ENCODE measurements around the gene DDAH1.

DNA sequence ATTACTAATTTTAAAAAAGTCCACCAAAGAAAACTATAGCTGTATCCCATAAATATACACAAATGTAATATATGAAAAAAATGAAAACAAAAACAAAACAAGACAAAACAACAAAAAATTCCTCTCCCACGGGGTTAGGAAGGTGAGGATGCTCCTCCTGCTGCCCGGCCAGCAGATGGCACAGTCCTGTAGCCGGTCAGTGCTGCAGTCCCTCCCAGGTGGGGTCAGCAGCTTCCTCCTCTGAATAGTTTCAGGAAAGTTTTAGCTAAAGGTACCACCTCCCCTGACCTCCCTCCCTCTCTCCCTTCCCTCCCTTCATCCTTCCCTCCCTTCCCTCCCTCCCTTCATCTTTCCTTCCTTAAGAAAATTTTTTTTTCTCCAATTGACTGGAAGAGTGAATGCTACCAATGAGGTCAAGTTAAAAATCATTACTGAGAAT is 120.7 kb downstream of the DDAH1 start:
- TF ChIP-seq CTCF (conservative IDR thresholded peaks at IDR 0.05; ENCODE audit: low read depth in 2 of 2) (peak; percentile 82 to 90), EZH2 (IDR thresholded peaks at IDR 0.05; ENCODE audit: low read depth, unreplicated experiment) (no peak), CREB1 (CRISPR knock-in tag; IDR thresholded peaks at IDR 0.05; ENCODE audit: low read depth) (no peak), ZNF331 (CRISPR knock-in tag; IDR thresholded peaks at IDR 0.05; ENCODE audit: low read depth) (no peak), POLR2AphosphoS5 (IDR thresholded peaks at IDR 0.05; ENCODE audit: low read depth) (no peak), ZNF114 (CRISPR knock-in tag; IDR thresholded peaks at IDR 0.05) (no peak), EZH2phosphoT487 (IDR thresholded peaks at IDR 0.05; ENCODE audit: unreplicated experiment) (no peak), JUNB (IDR thresholded peaks at IDR 0.05; ENCODE audit: unreplicated experiment) (no peak)
- TF ChIP-seq, protein P1, sequence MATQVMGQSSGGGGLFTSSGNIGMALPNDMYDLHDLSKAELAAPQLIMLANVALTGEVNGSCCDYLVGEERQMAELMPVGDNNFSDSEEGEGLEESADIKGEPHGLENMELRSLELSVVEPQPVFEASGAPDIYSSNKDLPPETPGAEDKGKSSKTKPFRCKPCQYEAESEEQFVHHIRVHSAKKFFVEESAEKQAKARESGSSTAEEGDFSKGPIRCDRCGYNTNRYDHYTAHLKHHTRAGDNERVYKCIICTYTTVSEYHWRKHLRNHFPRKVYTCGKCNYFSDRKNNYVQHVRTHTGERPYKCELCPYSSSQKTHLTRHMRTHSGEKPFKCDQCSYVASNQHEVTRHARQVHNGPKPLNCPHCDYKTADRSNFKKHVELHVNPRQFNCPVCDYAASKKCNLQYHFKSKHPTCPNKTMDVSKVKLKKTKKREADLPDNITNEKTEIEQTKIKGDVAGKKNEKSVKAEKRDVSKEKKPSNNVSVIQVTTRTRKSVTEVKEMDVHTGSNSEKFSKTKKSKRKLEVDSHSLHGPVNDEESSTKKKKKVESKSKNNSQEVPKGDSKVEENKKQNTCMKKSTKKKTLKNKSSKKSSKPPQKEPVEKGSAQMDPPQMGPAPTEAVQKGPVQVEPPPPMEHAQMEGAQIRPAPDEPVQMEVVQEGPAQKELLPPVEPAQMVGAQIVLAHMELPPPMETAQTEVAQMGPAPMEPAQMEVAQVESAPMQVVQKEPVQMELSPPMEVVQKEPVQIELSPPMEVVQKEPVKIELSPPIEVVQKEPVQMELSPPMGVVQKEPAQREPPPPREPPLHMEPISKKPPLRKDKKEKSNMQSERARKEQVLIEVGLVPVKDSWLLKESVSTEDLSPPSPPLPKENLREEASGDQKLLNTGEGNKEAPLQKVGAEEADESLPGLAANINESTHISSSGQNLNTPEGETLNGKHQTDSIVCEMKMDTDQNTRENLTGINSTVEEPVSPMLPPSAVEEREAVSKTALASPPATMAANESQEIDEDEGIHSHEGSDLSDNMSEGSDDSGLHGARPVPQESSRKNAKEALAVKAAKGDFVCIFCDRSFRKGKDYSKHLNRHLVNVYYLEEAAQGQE (IDR thresholded peaks at IDR 0.05; ENCODE audit: unreplicated experiment), result no peak
- TF ChIP-seq, protein P2, sequence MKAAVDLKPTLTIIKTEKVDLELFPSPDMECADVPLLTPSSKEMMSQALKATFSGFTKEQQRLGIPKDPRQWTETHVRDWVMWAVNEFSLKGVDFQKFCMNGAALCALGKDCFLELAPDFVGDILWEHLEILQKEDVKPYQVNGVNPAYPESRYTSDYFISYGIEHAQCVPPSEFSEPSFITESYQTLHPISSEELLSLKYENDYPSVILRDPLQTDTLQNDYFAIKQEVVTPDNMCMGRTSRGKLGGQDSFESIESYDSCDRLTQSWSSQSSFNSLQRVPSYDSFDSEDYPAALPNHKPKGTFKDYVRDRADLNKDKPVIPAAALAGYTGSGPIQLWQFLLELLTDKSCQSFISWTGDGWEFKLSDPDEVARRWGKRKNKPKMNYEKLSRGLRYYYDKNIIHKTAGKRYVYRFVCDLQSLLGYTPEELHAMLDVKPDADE (IDR thresholded peaks at IDR 0.05), result no peak

Measured in GM23338 (cell line).